Ramos (cell line): ENCODE data around the gene PRPF6.
"Not testable (repeated sequence)": the region's sequence is repeated elsewhere in the genome, so short reads cannot be mapped to it uniquely, and the experiment has no call there.

Experiments
- in situ Hi-C: fragments of 300-500 bp; cut with MboI; formaldehyde crosslinking; loops from one replicate; pipeline ENCODE4 v1.14.3; 2022; ENCODE audit warnings: low sequenced_read_pairs; ENCODE audit not compliant: unreplicated experiment

PRPF6 gene

DNA sequence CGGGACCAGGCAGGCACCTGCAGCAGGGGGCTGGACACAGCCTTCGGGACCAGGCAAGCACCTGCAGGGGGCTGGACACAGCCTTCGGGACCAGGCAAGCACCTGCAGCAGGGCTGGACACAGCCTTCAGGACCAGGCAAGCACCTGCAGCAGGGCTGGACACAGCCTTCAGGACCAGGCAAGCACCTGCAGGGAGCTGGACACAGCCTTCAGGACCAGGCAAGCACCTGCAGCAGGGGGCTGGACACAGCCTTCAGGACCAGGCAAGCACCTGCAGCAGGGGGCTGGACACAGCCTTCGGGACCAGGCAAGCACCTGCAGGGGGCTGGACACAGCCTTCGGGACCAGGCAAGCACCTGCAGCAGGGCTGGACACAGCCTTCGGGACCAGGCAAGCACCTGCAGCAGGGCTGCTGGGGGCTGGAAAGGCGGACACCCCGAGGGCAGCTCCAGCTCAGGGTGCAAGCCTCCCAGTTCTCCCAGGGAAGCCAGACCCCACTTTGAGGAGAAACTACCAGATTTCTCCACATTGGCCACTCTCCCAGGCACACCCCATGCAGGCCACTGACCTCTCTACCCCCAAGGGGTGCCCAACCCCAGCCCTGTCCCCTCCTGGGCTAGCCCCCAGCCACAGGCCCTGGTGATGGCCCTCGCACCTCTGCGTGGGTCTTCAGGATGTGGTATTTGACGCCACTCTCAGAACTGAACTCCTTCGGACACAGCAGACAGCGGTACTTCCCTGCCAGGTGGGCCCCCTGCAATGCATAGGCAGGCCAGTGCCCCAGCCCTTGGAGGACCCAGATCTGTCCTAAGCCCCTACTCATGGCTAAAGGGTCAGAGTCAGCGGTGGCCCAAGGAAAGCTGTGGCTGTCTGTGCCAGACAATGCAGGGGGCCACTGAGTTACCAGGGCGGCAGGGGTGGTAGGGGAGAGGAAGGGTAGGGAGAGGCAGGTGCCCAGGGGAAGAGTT lies 20.0 kb upstream of the PRPF6 start:
- in situ Hi-C loops, result not testable (repeated sequence)

DNA sequence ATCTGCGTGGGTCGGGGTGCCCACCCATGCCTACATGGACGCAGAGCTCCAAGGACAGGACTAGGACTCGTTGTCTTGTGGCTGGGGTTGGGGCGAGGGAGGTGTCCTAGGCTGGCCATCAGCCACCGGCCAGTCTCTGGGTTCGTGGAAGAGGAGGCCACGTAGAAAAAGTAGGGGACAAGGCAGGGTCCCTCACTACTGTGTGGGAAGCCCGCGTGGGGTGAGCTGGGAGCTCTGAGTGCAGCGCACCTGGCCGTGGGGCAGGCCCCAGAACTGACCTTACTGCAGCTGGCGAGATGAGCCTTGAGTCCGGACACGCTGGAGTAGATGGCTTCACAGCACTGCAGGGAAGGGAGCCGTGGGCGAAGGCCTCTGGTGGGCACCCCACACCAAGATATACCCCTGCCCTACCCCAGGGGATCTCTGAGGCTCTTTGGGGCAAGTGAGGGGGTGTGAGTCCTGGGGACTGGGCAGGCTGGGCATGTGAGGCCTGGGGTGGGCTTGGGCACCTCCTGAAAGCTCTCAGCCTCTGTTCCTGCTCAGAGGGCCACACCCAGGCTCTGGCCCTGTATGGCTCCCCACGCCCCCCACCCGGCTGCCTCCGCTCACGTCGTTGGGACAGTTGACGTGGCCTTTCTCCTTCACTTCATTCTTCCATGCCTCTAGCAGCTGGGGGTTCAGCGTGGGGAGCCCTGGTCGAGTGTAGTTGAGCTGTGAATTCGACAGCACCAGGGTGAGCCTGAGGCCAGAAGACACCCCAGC lies 19.1 kb upstream of the PRPF6 start:
- in situ Hi-C loops, result no loop called here

DNA sequence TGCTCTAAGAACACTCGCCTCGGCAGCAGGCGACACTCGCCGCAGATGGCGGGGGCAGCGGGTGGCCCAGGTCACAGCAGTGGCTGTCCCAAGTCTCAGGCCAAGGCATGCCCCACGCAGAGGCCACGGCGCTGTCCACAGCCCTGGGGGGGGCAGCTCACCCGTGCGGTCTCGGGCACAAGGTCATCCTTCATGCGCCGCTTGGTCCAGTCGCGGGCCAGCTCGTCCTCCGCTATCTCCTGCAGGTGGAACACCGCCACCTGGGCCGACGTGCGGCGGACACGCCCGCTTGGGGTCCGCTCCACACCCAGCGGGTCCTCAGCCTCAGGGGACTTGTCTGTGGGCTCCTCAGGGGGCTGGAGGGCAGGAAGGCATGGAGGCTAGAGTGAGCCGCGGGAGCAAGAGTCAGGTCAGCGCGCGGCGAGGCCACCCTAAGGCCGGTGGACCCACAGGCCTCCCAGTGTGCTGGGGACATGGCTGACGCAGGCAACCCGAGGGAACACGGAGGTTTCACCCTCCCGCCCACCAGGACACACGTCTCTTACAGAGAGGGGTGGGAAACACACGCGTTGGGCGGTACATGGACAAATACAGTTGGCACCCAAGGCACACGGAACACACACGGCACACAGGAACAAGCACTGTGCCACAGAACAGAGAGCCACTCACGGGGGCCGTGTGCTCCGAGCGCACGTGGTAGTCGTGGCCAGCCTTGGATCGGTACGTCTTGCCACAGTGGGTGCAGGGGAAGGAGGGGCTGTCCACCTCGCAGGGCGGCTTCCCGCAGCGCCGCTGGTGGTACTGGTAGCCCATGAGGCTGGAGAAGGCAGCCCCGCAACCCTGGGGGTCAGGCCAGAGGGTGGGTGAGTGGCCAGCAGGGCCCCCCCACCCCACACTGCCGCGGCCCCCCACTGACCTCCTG lies 18.2 kb upstream of the PRPF6 start:
- in situ Hi-C loops, result no loop called here

DNA sequence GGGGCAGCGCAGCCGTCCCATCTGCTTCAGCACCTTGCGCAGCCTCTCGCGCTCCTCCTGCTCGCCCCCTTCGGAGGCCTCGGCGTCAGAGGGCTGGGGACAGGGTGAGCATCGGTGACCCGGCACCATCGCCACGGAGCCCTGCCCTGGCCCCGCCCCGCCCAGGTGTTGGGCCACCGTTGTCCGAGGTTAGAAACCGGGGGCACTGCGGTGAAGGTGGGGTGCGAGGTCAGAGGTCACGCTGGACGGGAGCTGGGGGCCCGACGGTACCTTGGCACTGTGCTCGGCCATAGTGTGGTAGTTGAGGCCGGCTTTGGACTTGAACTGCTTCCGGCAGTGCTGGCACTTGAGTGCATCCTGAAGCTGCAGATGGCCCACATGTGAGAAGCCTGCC lies 17.6 kb upstream of the PRPF6 start:
- in situ Hi-C loops, result no loop called here

DNA sequence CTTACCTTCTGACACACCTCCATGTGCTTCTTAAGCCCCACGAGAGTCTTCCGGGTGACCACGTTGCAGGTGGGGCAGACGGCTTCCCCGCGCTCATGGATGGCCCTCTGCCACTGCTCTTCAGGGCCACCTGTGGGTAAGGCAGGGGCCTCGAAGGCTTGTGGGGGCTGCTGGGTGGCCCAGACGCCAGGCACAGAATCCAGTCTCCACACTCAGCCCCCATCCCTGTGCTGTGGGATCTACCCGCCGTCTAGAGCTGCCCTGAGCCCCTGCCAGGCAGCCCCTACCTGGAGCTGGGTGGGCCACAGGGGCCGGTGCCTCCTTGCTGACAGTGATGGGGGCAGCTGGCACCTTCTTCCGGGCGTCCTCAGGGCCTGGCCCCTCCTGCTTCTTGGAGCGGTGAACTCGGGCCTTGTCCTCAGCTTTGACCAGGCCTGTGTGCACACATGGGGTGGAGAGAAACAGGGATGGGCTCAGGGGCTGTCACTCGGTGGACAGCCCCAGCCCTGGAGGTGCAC lies 17.1 kb upstream of the PRPF6 start:
- in situ Hi-C loops, result no loop called here

DNA sequence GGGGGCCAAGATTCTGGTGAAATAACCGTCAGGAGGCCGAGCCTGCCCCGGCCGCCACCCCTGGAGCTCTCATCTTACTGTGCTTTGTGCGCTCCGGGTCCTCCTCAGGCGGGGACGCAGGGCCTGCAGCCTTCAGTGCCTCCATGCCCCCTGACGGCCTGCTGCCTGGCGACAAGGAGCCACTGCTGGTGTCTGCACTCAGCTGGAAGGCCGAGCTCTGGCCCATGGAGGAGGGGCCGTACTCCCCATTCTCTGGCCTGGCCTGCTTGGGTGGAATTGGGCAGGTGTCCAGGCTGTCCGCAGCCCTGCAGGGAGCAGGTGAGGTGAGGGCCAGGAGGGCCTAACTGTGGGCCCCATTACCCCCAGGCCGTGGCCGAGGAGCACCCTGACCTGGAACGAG lies 16.5 kb upstream of the PRPF6 start:
- in situ Hi-C loops, result no loop called here

DNA sequence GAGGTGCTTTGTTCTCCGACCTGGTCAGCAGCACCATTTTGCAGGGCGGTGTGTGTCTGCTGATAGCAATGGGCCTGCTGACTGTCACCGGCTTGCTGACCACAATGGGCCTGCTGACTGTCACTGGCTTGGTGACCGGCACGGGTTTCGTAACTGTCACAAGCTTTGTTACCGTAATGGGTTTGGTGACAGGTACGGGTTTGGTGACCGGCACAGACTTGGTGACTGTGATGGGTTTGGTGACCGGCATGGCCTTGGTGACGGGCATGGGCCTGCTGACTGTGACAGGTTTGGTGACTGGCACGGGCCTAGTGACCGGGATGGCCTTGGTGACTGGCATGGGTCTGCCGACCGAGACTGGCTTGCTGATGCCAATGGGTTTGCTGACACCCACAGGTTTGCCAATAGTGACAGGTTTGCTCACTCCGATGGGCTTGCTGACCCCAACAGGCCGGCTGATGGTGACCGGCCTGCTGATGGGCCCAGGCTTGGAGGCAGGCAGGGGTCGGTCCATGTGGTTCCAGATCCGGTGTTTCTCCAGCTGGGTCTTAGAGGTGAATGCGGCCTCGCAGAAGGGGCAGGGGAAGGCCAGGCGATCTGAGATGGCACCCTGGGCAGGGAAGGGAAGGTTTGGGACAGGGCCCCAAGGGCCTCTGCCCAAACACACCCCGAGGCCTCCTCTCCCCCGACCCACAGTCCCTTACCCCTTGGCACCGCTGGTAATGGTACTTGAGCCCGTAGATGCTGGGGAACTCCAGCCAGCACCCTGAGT lies 14.6 kb upstream of the PRPF6 start:
- in situ Hi-C loops, result no loop called here

DNA sequence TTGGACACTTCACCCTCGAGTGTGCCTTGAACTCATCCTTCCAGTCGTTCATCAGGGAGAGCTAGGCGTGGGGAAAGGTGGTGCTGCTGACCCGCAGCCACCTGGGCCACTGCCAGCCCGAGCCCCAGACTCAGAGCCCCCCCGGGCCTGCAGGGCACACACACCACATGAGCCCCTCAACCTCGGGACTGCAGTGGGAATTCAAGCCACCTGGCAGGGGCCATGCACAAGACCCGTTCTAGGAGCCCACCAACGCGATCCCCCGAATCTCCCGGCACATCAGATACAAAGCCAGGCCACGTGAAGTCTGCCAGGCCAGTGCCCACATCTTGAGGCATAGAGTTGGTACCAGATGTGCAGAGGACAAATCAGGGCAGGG lies 14.0 kb upstream of the PRPF6 start:
- in situ Hi-C loops, result no loop called here

DNA sequence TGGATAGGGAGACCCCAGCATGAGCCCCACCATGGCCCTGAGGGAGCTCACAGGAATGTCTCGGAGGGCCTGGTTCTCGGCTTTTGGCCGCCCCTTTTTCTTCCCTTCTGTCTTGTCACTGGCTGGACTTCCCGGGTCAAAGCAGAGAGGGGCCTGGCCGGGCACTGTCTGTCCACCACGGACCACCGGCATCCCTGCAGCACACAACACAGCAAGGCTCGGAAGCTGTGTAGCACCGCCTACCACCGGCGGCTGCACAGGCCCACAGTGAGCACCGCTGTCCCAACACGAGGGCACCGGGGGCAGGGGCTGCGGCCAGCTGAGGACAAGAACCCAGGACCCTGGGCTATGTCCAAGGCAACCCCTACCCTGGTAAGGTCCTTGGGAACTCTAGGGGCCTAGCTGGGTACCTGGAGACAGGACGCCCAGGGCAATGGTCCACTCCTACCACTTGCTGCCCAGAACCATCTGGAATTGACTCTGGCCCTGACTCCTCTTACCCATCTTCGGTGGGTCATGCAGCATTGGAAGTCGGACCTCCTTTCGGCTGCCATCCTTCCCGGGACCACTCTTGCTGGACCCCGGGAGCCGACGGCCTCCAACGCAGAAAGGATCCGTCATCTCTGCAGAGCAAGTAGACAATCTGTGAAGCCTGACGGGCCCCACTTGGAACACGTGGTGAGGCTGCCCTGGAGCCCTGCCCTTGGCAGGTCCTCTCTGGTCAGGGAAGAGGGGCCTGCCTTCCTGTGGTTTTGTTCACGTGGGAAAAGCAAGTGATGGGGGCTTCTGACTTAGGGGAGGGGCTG lies 13.4 kb upstream of the PRPF6 start:
- in situ Hi-C loops, result no loop called here

DNA sequence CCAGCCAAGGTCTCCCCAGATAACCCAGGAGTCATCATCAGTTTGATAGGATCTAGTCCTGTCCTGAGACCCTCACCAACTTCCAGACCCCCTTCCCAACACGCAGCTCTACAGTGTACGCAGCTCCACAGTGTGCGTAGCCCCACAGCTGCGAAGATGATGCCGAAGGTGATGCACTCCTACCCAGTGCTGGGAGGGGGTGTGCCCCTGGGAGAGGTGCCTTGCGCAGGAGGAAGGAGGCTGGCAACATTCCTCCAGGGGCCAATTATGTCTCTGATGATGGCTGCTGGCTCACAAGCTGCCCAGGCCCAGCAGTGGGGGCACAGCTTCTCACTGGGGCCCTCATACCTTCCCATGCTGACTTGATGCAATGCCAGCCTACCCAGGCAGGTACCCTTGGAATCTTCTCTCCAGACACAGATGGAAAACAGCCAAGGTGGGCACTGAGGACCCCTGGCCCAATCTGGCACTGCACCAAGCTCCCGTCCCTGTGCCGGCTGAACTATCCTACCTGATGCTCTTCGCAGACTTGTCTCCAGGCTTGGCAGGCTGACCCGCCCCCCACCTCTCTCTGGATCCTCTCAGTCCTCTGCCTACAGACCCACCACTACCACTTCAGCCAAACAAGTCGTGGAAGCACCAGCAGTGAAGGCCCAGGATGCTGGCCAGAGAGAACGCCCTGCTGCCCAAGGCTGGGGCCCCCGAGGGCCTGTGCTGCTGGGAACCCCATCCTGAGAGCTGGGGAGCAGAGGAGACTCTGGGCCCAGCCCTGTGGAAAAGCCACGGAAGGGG lies 12.6 kb upstream of the PRPF6 start:
- in situ Hi-C loops, result no loop called here

DNA sequence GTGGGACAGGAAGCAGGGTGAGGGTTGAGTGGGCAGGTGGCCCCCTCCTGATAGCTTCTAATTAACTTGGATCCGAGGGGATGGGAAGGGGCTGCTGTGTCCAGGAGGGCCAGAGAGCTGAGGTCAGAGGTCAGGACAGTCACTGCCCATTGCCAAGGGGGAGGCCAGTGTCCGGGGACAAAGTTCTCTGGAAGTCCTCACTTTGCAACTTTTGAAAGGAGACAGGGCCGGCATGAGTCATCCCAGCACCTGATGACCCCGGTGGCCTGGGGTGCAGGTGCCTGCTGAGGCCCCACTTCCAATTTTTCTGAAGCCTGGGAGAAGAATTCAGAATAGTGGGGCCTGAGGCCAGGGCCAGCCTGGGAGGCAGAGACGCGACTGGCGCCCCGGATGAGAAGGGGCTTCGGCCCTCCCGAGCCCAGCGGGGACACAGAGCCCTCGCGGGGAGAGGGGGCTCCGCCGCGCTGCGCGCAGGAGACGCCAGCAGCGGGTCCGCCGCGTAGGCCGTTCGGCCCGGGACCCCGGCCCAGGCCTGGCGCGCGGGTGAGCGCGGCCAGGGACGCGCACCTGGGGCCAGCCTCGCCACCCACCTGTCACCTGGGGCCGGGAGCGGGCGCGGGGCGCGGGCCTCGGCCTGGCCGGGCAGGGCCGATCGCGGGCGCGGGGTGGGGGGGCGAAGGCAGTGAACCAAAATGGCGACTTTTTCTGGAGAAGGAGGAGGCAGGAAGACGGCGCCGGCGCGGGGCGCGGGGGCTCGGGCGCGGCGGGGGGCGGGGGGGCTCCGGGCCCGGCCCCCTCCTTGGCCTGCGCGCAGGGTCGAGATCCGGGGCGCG lies 11.8 kb upstream of the PRPF6 start:
- in situ Hi-C loops, result no loop called here

DNA sequence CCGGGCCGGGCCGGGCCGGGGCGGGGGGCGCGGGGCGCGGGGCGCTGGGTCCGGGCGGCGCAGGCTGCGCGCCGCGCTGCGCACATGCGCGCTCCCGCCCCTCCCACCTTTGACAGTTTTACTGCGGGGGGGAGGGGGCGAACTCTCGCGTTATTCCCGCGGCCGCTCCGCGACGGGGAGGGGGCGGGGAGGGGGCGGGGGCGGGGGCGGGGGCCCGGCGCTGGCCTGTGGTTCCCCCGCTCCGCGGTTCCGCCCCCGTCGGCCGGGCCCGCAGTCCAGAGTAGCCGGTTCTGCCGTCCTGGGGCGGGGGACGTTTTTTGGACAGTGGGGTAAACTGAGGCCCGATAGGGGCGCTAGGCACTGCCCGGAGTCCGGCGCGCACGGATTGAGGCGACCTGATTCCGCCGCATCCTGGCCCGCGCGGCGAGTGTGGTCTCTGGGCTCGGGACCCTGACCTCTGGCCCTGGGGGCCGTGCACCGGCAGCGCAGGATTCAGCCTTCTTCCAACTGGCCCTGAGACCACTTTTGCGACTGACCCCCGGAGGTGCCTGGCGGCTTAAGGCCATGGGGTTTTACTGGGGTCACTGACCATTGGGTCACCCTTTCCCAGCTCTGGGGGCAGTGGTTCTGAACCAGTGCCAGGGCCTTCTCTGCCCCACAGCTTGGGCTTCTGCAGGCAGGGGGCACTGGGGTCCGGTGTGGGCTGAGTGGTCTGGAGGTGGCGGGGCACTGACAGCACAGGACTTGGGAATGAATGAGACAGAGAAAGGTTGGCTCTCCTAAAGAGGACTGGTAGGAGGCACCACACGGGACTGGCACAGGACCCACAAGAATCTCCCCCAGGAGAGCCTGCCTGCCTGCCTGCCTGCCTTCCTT lies 10.9 kb upstream of the PRPF6 start, which contains the start of gene ZNF512B:
Gene ZNF512B (minus strand): TSS at position 93 of the 876 bp plus-strand sequence. CDS start 1,980 bp downstream, outside the sequence.
- in situ Hi-C loops, result no loop called here

DNA sequence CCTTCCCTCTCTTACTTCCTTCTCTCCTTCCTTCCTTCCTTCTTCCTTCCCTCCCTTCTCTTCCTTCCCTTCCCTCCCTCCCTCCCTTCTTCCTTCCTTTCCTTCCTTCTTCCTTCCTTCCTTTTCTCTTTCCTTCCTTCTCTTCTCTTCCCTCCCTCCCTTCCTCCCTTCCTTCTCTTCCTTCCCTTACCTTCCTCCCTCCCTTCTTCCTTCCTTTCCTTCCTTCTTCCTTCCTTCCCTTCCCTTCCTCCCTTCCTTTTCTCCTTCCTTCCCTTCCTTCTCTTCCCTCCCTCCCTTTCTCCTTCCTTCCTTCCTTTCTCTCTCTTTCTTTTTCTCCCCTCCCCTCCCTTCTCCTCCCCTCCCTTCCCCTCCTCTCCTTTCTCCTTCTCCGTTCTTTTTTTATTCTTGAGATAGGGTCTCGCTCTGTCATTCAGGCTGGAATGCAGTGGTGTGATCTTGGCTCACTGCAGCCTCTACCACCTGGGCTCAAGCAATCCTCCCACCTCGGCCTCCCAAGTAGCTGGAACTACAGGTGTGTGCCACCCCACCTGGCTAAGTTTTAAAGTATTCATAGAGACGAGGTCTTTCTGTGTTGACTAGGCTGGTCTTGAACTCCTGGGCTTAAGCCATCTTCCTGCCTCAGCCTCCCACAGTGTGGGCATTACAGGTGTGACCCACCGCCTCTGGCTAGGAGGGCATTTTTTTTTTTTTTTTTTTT lies 10.1 kb upstream of the PRPF6 start:
- in situ Hi-C loops, result no loop called here

DNA sequence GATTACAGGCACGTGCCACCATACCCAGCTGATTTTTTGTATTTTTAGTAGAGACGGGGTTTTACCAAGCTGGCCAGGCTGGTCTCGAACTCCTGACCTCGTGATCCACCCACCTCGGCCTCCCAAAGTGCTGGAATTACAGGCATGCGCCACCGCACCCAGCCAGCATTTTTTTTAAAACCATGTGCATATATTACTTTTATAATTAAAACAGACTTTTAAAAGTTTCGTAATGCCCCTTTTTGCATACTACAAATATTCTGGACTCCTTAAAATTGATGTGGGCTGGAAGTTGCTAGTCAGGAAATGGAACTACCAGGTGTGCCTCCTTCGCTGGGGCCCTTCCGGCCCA lies 9.0 kb upstream of the PRPF6 start:
- in situ Hi-C loops, result not testable (repeated sequence)
